CD14-positive monocyte (primary cell): ENCODE data around the gene MED8. TPM values are rescaled to one million over a fixed set of nuclear protein-coding genes. Genes with fewer than 3 reads are reported as not detected.

Source experiments
- DNase-seq, 3 donors: peaks; one replicate each; pipeline ENCODE4 v3.0.0-alpha.2; 2011 to 2022
- H2AFZ ChIP-seq: 2 replicates; pipeline ENCODE4 v1.6.0; 2012; ENCODE audit warnings: mild to moderate bottlenecking, low read depth, low read length, inconsistent platforms; ENCODE audit not compliant: insufficient read depth, poor library complexity, severe bottlenecking
- H3K27ac ChIP-seq, 2 donors: 1 replicate in 1 of 2; 2 replicates in 1 of 2; pipeline ENCODE4 v1.5.1; 2012 to 2013; ENCODE audit warnings: low read length in 2 of 2, control low read depth in 1 of 2, inconsistent platforms in 1 of 2, low read depth in 1 of 2, mild to moderate bottlenecking in 1 of 2
- H3K27me3 ChIP-seq, 2 donors: one replicate each; pipeline versions ENCODE4 v1.6.0 to v1.6.1; 2011 to 2013; ENCODE audit warnings: low read length in 2 of 2; ENCODE audit not compliant: control insufficient read depth in 2 of 2, insufficient read depth in 2 of 2
- H3K36me3 ChIP-seq, 2 donors: replicated peaks in 1 of 2; 1 replicate in 1 of 2; 2 replicates in 1 of 2; pipeline versions ENCODE4 v1.5.1 to v1.6.1; 2012 to 2013; ENCODE audit warnings: low read length in 2 of 2, control low read depth in 1 of 2, inconsistent platforms in 1 of 2, mild to moderate bottlenecking in 1 of 2; ENCODE audit not compliant: insufficient read depth in 2 of 2, control insufficient read depth in 1 of 2
- H3K4me1 ChIP-seq, 2 donors: 1 replicate in 1 of 2; 2 replicates in 1 of 2; pipeline versions ENCODE4 v1.5.1 to v1.6.1; 2012 to 2013; ENCODE audit warnings: low read length in 2 of 2, control low read depth in 1 of 2, inconsistent platforms in 1 of 2, mild to moderate bottlenecking in 1 of 2, moderate library complexity in 1 of 2; ENCODE audit not compliant: insufficient read depth in 2 of 2, control insufficient read depth in 1 of 2
- H3K4me2 ChIP-seq: replicated peaks from 2 replicates; pipeline ENCODE3; 2012; ENCODE audit warnings: low read length, moderate library complexity, mild to moderate bottlenecking; ENCODE audit not compliant: poor library complexity, severe bottlenecking; ENCODE audit errors: extremely low read depth
- H3K4me3 ChIP-seq, 3 experiments: fragments of 200-600 bp in 1 of 3; sonication (generic) in 1 of 3; replicated peaks in 1 of 3; 1 replicate in 2 of 3; 2 replicates in 1 of 3; pipeline ENCODE4 v1.5.1; 2011 to 2013; ENCODE audit warnings: low read length in 3 of 3, mild to moderate bottlenecking in 3 of 3, control low read depth in 2 of 3, low read depth in 2 of 3, inconsistent platforms in 1 of 3, moderate library complexity in 1 of 3
- H3K79me2 ChIP-seq: 2 replicates; pipeline ENCODE4 v1.6.0; 2012; ENCODE audit warnings: mild to moderate bottlenecking, control low read depth, inconsistent platforms, low read length, moderate library complexity; ENCODE audit not compliant: insufficient read depth
- H3K9ac ChIP-seq: 2 replicates; pipeline ENCODE4 v1.6.0; 2017; ENCODE audit warnings: low read length, mild to moderate bottlenecking; ENCODE audit not compliant: insufficient read depth, poor library complexity, severe bottlenecking
- H3K9me3 ChIP-seq, 2 donors: replicated peaks in 1 of 2; 1 replicate in 1 of 2; 2 replicates in 1 of 2; pipeline versions ENCODE4 v1.5.1 to v1.6.1; 2012 to 2013; ENCODE audit warnings: low read length in 2 of 2, control low read depth in 1 of 2; ENCODE audit not compliant: control insufficient read depth in 1 of 2, insufficient read depth in 1 of 2
- H4K20me1 ChIP-seq: 2 replicates; pipeline ENCODE4 v1.6.0; 2012; ENCODE audit warnings: mild to moderate bottlenecking, low read length, control low read depth, moderate library complexity; ENCODE audit not compliant: insufficient read depth
- H3K27ac Mint-ChIP-seq, 7 donors: one replicate each; pipeline ENCODE4 v1.8.0; 2020; ENCODE audit warnings: mild to moderate bottlenecking in 7 of 7, mixed read lengths in 7 of 7, moderate library complexity in 6 of 7, inconsistent platforms in 2 of 7
- H3K27me3 Mint-ChIP-seq, 3 donors: one replicate each; pipeline ENCODE4 v1.8.0; 2021 to 2022; ENCODE audit warnings: low read depth in 3 of 3, mild to moderate bottlenecking in 3 of 3, mixed read lengths in 3 of 3, moderate library complexity in 3 of 3, inconsistent platforms in 1 of 3
- H3K36me3 Mint-ChIP-seq, 2 donors: one replicate each; pipeline ENCODE4 v1.8.0; 2020; ENCODE audit warnings: mixed read lengths in 2 of 2, inconsistent platforms in 1 of 2, mild to moderate bottlenecking in 1 of 2
- H3K4me1 Mint-ChIP-seq: one replicate; pipeline ENCODE4 v1.8.0; 2020; ENCODE audit warnings: mild to moderate bottlenecking, mixed read lengths
- H3K4me3 Mint-ChIP-seq, 2 donors: one replicate each; pipeline ENCODE4 v1.8.0; 2020; ENCODE audit warnings: mild to moderate bottlenecking in 2 of 2, mixed read lengths in 2 of 2, moderate library complexity in 1 of 2
- H3K9me3 Mint-ChIP-seq, 7 donors: one replicate each; pipeline ENCODE4 v1.8.0; 2020 to 2022; ENCODE audit warnings: mixed read lengths in 7 of 7, mild to moderate bottlenecking in 6 of 7, moderate library complexity in 6 of 7, inconsistent platforms in 2 of 7
- WGBS: methylation state at CpG from one replicate; pipeline ENCODE4 v1.1.5; 2013; ENCODE audit warnings: missing lambda C conversion rate; ENCODE audit not compliant: insufficient coverage; 5-methylcytosine and 5-hydroxymethylcytosine counted together
- intact Hi-C, 2 donors: fragments of 100-400 bp; cut with micrococcal nuclease; formaldehyde crosslinking; loops; one replicate each; pipeline versions ENCODE4 v1.15.0 to v1.15.1; 2023
- polyA plus RNA-seq, 3 donors: library from polyadenylated mRNA; depleted of rRNA in 1 of 3; unstranded in 2 of 3; stranded (reverse) in 1 of 3; fragments of 300-500 nt in 2 of 3; fragments of >200 nt in 1 of 3; fragmentation: Illumina TruSeq in 2 of 3; gene quantifications; 1 replicate in 2 of 3; 2 replicates in 1 of 3; pipeline ENCODE4 v1.2.3, GENCODE V29; 2012 to 2021
- TF ChIP-seq, protein P1 (sequence below): fragments of 200-600 bp; IDR thresholded peaks from one replicate; pipeline ENCODE4 v1.8.0; 2022; ENCODE audit warnings: antibody characterized with exemption, mild to moderate bottlenecking

MED8 gene
- polyA plus RNA-seq, 3 donors, result 16.6 to 41.8 (median 40.7) TPM

DNA sequence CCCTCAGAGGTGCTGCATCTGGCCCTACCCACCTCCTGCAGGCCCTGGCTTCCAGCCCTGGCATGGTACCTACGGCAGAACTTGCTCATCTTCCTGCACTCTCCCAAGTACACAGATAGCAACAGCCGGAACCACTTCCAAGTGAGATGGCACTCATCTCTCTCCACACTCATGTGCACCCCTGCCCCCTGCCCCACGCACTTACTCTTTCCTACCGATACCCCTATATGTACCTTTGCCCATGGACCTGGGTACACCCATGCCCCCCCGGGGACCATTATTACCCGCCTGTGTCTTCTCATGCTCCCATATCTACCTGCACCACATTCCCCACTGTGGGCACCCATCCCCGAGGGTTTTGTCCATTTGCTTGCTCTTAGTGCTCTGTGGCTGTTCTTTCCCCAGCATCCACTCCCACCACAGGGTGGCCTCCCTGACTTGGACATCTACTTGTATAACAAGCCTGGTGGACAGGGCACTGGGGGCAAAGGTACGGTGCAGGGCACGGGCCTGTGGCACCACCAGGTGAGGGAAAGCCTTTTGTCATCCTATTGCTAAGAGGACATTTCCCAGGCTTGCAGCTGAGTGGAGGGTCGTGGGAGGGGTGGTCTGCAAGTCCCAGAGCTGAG is 49.5 kb upstream of the MED8 start:
- Histone ChIP-seq H2AFZ (no peak overlapping the region), H3K9ac (no peak overlapping the region), H3K36me3 (peaks cover 82 to 100% of the 10 kb centered on the region in 2 donors), H3K4me2 (no peak overlapping the region), H3K27ac (no peak overlapping the region), H3K79me2 (no peaks in the 10 kb centered on the region), H3K4me3 (no peak overlapping the region), H3K4me1 (no peaks in the 10 kb centered on the region), H3K27me3 (no peaks in the 10 kb centered on the region), H4K20me1 (no peaks in the 10 kb centered on the region), H3K9me3 (no peaks in the 10 kb centered on the region)
- Mint-ChIP-seq H3K9me3 (peaks cover 0 to 2% (median 0%) of the 10 kb centered on the region in 7 donors), H3K27me3 (peaks cover 0 to 3% (median 0%) of the 10 kb centered on the region in 3 donors), H3K27ac (peak overlapping the region in 3 of 7 donors; percentile 26 to 47 (median 43)), H3K36me3 (peaks cover 91 to 93% of the 10 kb centered on the region in 2 donors), H3K4me3 (no peak overlapping the region), H3K4me1 (no peaks in the 10 kb centered on the region)
- intact Hi-C loops, result no loop called here
- WGBS, result 96% methylated on average over 9 of the region's 10 CpGs
- no peak for DNase-seq
- TF ChIP-seq, protein P1, sequence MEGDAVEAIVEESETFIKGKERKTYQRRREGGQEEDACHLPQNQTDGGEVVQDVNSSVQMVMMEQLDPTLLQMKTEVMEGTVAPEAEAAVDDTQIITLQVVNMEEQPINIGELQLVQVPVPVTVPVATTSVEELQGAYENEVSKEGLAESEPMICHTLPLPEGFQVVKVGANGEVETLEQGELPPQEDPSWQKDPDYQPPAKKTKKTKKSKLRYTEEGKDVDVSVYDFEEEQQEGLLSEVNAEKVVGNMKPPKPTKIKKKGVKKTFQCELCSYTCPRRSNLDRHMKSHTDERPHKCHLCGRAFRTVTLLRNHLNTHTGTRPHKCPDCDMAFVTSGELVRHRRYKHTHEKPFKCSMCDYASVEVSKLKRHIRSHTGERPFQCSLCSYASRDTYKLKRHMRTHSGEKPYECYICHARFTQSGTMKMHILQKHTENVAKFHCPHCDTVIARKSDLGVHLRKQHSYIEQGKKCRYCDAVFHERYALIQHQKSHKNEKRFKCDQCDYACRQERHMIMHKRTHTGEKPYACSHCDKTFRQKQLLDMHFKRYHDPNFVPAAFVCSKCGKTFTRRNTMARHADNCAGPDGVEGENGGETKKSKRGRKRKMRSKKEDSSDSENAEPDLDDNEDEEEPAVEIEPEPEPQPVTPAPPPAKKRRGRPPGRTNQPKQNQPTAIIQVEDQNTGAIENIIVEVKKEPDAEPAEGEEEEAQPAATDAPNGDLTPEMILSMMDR, result no peak

DNA sequence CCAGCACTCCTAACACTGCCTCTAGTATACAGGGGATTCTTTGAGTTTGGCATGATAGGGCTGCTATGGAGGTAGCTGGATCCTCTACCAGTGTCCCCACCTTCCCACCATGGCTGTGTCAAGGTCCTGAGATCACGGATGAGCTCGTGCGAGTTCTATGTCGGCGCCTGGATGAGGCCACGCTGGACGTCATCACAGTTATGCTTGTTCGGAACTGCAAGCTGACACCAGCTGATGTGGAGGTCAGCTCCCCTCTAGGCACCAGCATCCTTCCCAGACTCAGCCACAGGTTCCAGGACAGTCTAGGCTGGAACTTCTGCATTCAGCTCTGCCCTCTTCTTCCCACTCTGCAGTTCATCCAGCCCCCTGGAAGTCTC is 49.0 kb upstream of the MED8 start:
- no peaks in the 10 kb centered on the region for H3K9me3 ChIP-seq
- peak overlapping the region in 3 of 7 donors; percentile 26 to 47 (median 36) for H3K27ac Mint-ChIP-seq
- peaks cover 91 to 92% of the 10 kb centered on the region in 2 donors for H3K36me3 Mint-ChIP-seq
- TF ChIP-seq, protein P1, result no peak
- no peaks in the 10 kb centered on the region for H3K79me2 ChIP-seq
- intact Hi-C loops, result no loop called here
- H3K27ac ChIP-seq, result no peak overlapping the region
- H3K4me3 ChIP-seq, result no peak overlapping the region
- DNase-seq, result no peak
- no peak overlapping the region for H3K4me2 ChIP-seq
- no peak overlapping the region for H2AFZ ChIP-seq
- no peaks in the 10 kb centered on the region for H4K20me1 ChIP-seq
- H3K4me1 ChIP-seq, result no peaks in the 10 kb centered on the region
- peaks cover 82 to 100% of the 10 kb centered on the region in 2 donors for H3K36me3 ChIP-seq
- no peaks in the 10 kb centered on the region for H3K4me1 Mint-ChIP-seq
- H3K9me3 Mint-ChIP-seq, result peaks cover 0 to 2% (median 0%) of the 10 kb centered on the region in 7 donors
- no peak overlapping the region for H3K4me3 Mint-ChIP-seq
- H3K27me3 Mint-ChIP-seq, result peaks cover 0 to 3% (median 2%) of the 10 kb centered on the region in 3 donors
- WGBS, result 99% methylated on average over 8 of the region's 8 CpGs
- no peaks in the 10 kb centered on the region for H3K27me3 ChIP-seq
- H3K9ac ChIP-seq, result no peak overlapping the region
